RCC 7860 (cell line): ENCODE measurements around the gene GPR108.

Experiments used
- DNase-seq: peaks from one replicate; pipeline ENCODE4 v3.0.0-alpha.2; 2015; ENCODE audit warnings: low spot score
- FAIRE-seq: peaks from 2 replicates; lab custom pipeline; 2012; peaks lifted over from hg19 to GRCh38; lab: Jason Lieb, UNC

Gene GPR108

GRCh38 chr19:6738787-6739389 lies 1.5 kb upstream of the GPR108 start:
- FAIRE-seq (no peak), DNase-seq (no peak)

DNA sequence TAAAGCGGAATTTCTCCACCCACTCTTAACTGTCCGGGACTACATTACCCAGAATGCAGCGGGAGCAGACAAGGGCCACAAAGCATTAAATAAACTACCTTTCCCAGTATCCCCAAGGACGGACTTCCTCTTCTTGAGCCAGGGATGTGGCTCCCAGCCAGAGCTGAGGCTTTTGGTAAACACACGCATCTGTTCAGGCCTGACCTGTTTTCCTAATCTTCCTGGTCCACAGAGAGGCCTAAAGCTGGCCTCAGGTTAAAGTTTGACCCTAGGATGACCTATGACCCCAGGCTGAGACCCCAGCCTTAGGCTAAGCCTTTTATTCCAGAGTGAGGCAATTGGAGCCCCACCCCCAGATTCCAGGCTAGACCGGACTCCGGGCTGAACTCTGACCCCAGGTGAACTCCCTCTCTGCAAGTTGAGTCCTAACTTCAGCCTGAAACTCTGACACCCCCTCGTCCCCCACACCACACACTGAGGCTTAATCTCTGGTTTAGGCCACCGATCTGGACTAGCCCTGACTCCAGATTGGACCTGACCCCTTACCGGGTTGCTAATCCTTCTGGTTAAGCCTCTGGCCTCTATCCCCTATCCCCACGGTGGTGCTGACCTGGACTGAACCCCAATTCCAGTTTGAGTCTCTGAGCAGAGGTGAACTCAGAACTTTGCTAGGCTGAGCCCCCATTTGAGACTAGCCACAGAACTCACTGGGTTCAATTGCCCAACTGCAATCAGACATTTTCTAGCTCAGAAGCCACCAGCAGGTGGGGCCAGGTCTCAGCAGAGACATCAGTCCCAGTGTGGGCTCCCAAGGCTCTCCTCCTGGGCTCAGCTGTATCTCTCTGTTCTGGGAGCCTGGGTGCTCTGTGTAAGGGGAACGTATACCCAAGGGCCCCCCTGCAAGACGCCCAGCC lies 750 bp upstream of the GPR108 start:
- DNase-seq, result peak; percentile 77

GRCh38 chr19:6736917-6737283 lies 480 bp downstream of the GPR108 start:
- DNase-seq (no peak), FAIRE-seq (no peak)

More for the DNA sequence above, 750 bp upstream of the GPR108 start:
- FAIRE-seq, result no peak

GRCh38 chr19:6736169-6736916 lies 1.0 kb downstream of the GPR108 start:
- DNase-seq (peak; percentile 81), FAIRE-seq (peak; percentile 57)

DNA sequence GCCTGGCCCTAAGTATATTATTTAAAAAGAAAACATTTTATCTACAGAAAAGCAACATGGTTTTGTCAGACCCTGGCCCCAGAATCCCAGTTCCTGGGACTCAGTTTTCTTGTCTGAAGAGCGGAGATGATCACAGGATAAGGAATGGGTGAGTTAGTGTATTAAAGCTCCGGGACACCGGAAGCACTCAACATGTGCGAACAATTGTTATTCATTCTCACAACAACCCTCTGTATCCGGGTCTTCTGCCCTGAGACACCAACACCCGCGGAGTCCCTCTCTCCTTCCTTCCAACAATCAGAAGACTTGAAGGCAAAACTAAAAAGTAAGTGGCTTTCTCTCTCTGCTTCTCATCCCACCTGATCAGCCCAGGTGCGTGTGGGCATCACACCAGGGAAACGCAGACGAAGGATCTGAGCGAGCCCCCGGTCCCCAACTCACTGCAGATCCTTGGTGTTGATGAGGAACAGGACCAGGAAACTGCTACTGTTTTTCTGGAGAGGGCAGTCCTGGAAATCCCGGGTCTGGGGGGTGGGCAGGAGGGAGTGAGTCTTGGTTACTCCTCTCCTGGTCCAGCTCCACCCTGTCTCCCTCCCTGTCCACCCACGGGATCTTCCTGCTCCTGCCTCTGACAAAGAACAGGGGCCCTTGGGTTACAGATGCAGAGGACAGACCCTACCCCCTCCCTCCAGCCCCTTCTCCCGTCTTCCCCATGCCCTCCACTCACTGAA lies 2.0 kb downstream of the GPR108 start:
- no peak for FAIRE-seq

DNA sequence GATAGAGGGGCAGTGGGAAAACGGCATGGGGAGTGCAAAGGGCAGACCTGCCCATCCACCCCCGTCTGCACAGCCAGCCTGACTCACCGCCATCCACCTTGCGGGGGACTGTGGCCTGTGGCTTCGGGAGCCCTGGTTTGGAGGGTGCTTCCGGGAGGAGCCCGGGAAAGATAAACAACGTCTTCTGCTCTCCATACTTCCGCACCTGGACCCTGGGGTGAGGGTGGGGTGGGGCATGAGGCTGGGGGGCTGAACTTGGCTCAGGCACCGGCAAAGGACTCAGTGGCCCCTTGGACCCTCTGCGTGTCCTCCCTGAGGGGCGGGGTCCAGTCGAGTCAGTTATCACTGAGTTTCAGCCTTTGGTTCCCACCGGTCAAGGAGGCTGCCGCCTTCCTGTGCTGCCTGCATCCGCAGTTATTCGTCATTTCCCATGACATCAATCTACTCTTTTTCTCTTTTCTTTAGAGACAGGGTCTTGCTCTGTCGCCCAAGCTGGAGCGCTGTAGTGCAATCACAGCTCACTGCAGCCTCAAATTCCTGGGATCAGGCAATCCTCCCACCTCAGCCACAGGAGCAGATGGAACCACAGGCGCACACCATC lies 3.2 kb downstream of the GPR108 start:
- DNase-seq (no peak), FAIRE-seq (no peak)

More for the DNA sequence above, 2.0 kb downstream of the GPR108 start:
- DNase-seq, result no peak

GRCh38 chr19:6733338-6734095 lies 3.9 kb downstream of the GPR108 start:
- DNase-seq (no peak), FAIRE-seq (no peak)

- DNase-seq, result no peak
- no peak for FAIRE-seq
These were observed 4.5 kb downstream of the GPR108 start for GRCh38 chr19:6732803-6733337.

DNA sequence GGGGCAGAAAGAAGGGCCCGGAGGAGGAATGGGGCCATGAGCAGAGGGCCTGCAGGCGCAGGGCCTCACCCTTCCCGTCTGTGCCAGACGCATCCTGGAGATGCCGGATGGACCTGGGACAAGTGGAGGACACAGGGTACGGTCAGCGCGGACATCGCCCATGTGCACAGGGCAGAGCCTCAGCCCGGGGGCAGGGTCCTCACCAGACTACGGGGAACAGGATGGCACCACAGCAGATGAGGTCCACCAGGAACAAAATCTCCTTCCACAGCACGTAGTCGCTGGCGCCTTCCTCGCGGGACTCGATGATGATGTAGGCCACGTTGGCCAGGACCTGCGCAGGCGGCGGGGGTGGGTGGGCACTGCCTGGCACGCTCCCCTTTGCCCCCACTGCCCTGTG lies 5.6 kb downstream of the GPR108 start:
- FAIRE-seq (no peak), DNase-seq (no peak)

DNA sequence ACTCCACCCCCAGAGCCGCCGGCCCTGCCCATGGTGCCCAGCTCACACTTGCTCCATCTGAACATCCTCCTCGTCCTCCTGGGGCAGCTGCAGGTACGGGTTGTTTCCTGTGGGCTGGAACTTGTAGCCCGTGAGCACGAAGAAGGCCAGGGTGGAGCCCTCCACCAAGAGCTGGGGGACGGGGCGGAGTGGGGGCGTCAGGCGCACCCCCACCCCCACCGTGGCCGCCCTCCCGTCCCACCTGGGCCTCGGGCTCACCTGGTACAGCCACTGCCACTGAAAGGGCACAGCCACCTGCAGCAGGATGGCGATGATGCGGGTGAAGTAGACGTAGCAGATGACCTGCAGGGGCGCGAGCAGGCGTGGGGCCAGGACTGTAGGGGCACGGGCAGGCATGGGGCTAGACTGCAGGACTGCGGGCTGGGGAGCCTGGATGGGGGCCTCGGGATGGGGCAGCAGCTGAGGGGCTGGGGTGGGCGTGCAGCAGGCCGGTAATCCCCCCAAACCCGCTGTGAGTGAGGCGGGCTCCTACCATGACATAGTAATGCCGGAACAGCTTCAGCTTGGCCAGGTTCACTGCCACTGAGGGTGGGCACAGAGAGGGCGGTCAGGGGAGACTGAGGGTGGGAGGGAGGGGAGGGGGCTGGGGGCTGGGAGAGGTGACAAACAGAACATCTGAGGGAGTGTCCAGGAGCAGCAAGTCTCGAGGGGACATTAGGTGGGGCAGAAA lies 6.3 kb downstream of the GPR108 start:
- FAIRE-seq, result no peak
- DNase-seq, result no peak

DNA sequence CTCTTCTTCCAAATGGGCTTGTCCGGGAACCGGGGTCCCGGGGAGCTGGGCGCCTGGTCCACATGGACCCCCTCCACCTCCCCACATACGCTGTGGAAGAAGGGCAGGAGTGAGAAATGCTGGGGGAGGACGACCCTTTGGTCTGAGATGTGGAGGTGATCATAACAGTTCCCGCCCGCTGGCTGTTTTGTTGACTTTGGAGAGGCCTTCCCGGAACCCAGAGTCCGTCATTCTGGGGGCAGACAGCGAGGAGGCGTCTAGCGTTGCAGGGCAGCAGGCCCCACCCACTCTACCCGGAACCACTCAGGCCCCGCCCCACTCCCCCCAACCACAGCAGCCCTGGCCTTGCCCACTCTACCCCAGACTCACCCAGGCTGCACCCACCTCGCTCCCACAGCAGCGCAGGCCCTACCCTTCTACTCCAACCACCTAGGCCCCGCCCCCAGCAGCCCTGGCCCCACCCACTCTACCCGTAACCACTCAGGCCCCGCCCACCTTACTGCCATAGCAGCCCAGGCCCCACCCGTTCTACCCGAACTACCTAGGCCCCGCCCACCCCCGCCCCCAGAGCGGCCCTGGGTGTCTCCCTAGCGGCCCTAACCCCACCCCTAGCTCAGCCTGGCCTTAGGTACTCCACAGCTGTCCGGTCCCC lies 7.1 kb downstream of the GPR108 start:
- no peak for DNase-seq
- FAIRE-seq, result no peak

DNA sequence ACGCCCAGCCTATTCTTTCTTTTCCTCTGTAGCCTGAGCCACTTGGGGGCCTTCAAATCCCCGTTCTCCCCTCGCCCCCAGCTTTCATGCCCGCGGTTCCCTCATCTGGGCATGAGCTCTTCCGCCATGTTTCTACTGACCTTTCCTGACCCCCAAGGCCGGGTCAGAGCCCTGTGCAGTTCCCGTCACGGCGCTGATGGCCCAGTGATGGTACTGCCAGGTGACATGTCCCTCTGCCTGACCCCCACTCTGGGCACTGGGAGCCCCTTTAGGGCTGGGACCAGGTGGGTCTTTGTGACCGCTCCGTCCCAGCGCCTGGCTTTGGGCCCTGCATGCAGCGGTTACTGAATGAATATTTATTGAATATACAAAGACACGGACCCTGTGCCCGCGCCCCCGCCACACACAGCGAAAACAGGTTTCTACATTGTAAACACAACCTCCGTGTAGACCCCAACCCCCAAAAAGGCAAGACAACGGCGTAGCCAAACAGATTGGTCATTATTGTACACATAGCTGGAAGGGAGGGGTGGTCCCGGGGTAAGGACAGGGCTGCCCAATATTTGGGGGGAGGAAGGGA lies 7.7 kb downstream of the GPR108 start:
- FAIRE-seq (no peak), DNase-seq (no peak)

DNA sequence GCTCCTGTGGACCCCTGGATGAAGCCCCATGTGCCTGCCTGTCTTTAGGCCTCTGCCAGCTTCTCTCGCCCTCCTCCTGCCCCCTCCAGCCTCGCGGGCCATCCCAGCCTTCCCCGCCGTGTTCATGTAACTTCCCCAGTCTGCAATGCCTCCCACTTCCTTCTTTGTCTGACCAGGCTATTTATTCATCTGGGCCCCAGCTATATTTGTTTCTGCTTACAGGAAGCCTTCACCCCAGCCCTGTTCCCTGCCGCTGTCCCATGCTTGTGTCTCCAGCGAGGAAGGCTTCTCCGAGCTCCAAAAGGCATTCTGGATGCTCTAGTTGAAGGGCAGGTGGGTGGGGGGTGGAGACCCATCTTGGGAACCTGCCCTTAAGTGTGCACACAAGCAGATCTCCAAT lies 9.0 kb downstream of the GPR108 start:
- DNase-seq, result no peak
- FAIRE-seq, result no peak

- peak; percentile 42 for DNase-seq
- peak; percentile 59 for FAIRE-seq
These were observed 11.7 kb downstream of the GPR108 start for GRCh38 chr19:6725513-6726231.

DNA sequence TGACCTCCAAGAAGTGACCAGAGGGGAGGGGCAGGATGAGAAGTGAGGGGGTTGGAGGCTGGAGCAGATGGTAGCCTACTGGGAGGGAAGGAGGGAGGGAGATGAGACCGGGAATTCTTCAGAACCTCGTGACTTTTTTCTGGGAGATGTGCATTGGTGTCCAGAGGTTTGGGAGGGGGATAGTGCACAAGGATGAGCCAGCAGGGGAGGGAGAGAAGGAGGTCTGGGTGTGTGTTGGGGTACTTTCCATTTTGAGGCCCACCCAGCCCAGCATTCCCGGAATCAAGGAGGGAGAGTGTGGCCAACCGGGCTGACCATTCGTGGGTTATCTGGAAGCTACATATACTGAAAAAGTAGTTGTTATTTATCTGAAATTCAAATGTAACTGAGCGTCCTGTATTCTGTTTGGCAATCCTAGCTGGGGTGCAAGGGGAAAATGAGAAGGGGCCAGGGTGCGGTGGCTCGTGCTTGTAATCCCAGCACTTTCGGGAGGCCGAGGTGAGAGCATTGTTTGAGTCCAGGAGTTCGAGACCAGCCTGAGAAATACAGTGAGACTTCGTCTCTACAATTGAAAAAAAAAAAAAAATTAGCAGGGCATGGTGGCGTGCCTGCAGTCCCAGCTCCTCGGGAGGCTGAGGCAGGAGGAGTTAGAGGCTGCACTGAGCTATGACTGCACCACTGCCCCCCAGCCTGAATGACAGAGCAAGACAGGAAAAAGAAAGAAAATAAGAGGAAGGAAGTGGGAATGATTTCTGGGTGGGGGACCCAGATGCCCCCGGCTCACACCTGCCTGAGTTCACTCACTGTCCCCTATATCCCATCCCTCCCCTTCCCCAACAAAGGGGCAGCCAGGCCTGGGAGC lies 12.5 kb downstream of the GPR108 start:
- DNase-seq (no peak), FAIRE-seq (no peak)

DNA sequence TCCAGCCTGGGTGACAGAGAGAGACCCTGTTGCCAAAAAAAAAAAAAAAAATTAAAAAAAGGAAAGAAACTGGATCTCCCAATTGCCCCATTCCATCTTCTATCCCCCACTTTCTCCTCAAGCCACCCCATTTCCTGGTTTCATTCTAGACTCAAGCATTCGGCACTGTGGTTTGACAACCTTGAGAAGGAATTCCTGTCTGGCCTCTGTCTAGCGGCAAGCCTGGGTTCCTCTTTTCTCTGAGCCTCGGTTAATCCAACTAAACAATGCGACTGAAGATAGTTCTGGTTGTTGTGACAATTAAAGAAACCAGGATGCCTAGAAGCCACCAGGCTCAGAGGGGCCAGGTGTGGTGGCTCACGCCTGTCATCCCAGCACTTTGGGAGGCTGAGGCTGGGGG lies 13.6 kb downstream of the GPR108 start:
- FAIRE-seq (no peak), DNase-seq (no peak)
